Globus pallidus (tissue), 1 donor: ENCODE data around the gene ZNRD2.
A peak's percentile ranks its signal among the peaks of the same experiment; 100 is the strongest.
"Not testable (repeated sequence)": the region's sequence is repeated elsewhere in the genome, so short reads cannot be mapped to it uniquely, and the experiment has no call there.

Source experiments
- DNase-seq: peaks from one replicate; pipeline ENCODE4 v3.0.0-alpha.2; 2015; ENCODE audit warnings: low spot score

ZNRD2 gene

GRCh38 chr11:65569973-65570918 is at the start of gene ZNRD2:
Gene ZNRD2 (plus strand): TSS chr11:65570477. CDS start chr11:65570492, 15 bp downstream.
- DNase-seq: peak; percentile 98

GRCh38 chr11:65521777-65522521 is 48.3 kb upstream of the ZNRD2 start:
- not testable (repeated sequence) for DNase-seq

GRCh38 chr11:65522718-65523630 is 47.3 kb upstream of the ZNRD2 start:
- DNase-seq: not testable (repeated sequence)

- not testable (repeated sequence) for DNase-seq
Observed at GRCh38 chr11:65523631-65523968, 46.7 kb upstream of the ZNRD2 start.

GRCh38 chr11:65524014-65524740 is 46.1 kb upstream of the ZNRD2 start:
- DNase-seq: no peak

GRCh38 chr11:65524741-65525545 is 45.3 kb upstream of the ZNRD2 start, which contains the start of gene SCYL1:
Gene SCYL1 (plus strand): TSS chr11:65525083. CDS start chr11:65525154, 71 bp downstream.
- DNase-seq: peak; percentile 86

GRCh38 chr11:65525546-65526480 is 44.5 kb upstream of the ZNRD2 start:
- no peak for DNase-seq

GRCh38 chr11:65526744-65527143 is 43.5 kb upstream of the ZNRD2 start:
- DNase-seq: no peak

- no peak for DNase-seq
Observed at GRCh38 chr11:65528819-65529350, 41.4 kb upstream of the ZNRD2 start.

- no peak for DNase-seq
Observed at GRCh38 chr11:65529475-65530156, 40.7 kb upstream of the ZNRD2 start.

- DNase-seq: no peak
Observed at GRCh38 chr11:65530157-65530496, 40.1 kb upstream of the ZNRD2 start.

- no peak for DNase-seq
Observed at GRCh38 chr11:65532388-65533064, 37.8 kb upstream of the ZNRD2 start.

GRCh38 chr11:65535102-65535501 is 35.2 kb upstream of the ZNRD2 start:
- no peak for DNase-seq

GRCh38 chr11:65536412-65537295 is 33.6 kb upstream of the ZNRD2 start:
- DNase-seq: no peak

GRCh38 chr11:65537296-65537597 is 33.0 kb upstream of the ZNRD2 start:
- DNase-seq: no peak

- no peak for DNase-seq
Observed at GRCh38 chr11:65537620-65538231, 32.6 kb upstream of the ZNRD2 start.
